HG02943 (cell line): ENCODE results near the gene WTAP.
"Not testable (repeated sequence)": the region's sequence is repeated elsewhere in the genome, so short reads cannot be mapped to it uniquely, and the experiment has no call there.

Experiments used
- ATAC-seq: cut with Tn5 transposase; IDR thresholded peaks from one replicate; pipeline ENCODE4 v1.9.1; 2021; ENCODE audit warnings: mild to moderate bottlenecking, low read depth, moderate library complexity; ENCODE audit not compliant: unreplicated experiment

The WTAP gene

DNA sequence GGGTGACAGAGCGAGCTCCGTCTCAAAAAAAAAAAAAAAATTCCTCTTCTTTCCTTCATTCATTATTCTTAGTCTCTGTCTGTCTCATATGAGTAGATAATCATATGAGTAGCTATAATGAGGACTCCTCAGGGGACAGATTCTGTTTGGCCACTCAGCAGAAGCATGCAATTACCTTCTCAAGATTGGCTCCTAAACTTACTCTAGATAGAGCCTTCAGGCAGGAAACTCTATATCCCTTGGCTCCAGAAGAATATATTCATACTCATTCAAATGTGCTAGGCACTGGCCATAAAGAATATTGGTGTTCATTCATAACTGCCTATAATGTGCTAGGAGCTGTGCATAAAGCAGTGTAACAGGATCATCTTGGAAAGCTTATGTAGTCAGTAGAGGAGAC is 32.3 kb downstream of the WTAP start:
- no peak for ATAC-seq

- ATAC-seq: no peak
Observed at GRCh38 chr6:159760602-159761057, 33.3 kb downstream of the WTAP start.

DNA sequence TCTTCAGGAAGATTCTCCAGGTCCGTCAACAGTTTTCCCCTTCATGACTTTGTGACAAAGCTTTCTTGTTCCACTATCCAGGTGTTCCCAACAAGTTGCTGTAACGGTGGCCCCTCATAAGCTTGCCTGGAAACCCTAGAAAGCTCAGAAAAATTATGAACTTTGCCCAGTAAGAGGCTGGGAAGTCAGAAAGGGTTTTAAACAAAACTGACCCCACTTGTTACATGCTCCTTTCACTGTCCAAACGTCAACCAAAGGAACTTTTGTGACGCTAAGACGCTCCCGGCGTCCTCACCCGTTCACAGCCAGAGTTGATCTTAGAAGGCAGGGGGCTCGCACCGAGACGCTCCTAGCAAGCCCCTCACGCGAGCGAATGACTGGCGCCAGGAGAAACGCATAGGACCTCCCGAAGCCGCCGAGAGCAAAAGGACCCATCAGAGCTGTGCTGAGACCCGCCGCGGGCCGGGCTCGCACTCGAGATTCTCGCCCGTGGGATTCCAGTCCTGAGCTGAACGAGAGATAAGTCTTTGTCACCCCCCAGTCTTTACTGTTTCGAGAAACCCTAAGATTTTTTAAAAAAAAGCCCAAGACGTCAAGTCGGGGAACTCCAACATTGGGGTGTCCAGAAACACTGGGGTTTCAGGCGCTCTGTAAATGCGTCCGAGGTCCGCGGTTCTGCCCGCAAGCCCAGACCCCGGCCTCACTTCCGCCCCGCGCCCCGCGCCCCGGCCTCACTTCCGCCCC is 34.0 kb downstream of the WTAP start:
- peak; percentile 12 for ATAC-seq

- ATAC-seq: peak; percentile 97
Observed at GRCh38 chr6:159761873-159762680, 34.8 kb downstream of the WTAP start, which contains the start of gene ACAT2. Gene ACAT2 (plus strand): TSS chr6:159762045. CDS start chr6:159762088, 43 bp downstream.

- peak; percentile 2 for ATAC-seq
Observed at GRCh38 chr6:159762681-159763293, 35.5 kb downstream of the WTAP start.

GRCh38 chr6:159766906-159767305 is 39.6 kb downstream of the WTAP start:
- no peak for ATAC-seq

GRCh38 chr6:159769470-159769869 is 42.2 kb downstream of the WTAP start:
- ATAC-seq: no peak

DNA sequence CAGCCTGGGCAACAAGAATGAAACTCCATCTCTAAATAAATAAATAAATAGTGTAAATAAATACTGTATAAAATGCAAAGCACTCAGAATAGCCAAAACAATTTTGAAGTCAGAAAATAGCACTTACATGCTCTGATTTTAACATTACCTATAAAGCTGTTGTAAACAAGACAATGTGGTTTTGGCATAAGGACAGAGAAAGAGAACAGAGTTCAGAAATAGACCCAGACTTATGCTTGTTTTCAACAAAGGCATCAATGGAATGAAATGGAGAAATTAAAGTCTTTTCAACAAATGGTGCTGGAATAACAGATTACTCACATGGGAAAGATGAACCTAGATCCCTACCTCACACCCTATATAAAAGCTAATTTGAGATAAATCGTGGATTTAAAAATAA is 44.9 kb downstream of the WTAP start:
- ATAC-seq: no peak

DNA sequence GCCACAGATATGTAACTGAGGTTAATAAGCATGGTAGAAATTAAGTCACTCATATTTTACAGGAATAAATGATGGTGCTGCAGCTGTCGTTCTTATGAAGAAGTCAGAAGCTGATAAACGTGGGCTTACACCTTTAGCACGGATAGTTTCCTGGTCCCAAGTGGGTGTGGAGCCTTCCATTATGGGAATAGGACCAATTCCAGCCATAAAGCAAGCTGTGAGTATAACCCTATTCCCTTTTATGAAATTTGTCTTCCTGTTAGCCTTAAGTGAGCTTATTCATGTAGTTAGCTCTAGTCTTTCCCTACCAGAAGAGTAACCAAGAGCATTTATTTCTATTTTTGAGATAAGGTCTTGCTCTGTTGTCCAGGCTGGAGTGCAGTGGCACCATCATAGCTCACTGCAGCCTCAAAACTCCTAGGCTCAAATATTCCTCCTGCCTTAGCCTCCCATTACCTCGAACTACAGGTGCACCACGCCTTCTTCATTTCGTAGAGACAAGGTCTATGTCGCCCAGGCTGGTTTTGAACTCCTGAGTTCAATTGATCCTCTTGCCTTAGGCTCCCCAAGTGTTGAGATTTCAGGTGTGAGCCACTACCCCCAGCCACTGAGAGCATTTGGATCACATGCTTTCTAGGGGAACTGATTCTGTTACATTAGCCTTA is 50.1 kb downstream of the WTAP start:
- ATAC-seq: no peak

DNA sequence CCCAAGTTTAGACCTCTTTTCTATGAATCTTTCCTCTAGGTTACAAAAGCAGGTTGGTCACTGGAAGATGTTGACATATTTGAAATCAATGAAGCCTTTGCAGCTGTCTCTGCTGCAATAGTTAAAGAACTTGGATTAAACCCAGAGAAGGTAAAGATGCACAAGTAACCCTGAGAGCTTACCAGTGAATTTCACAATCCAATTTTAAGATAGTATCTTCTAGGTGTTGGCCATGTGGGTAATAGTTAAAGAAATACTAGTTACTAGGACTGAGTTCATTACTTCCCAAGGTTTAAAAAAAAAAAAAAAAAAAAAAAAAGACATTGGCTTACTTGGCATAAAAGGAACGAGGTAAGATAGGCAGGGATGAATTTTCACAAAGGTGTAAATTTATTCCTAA is 50.8 kb downstream of the WTAP start:
- no peak for ATAC-seq

DNA sequence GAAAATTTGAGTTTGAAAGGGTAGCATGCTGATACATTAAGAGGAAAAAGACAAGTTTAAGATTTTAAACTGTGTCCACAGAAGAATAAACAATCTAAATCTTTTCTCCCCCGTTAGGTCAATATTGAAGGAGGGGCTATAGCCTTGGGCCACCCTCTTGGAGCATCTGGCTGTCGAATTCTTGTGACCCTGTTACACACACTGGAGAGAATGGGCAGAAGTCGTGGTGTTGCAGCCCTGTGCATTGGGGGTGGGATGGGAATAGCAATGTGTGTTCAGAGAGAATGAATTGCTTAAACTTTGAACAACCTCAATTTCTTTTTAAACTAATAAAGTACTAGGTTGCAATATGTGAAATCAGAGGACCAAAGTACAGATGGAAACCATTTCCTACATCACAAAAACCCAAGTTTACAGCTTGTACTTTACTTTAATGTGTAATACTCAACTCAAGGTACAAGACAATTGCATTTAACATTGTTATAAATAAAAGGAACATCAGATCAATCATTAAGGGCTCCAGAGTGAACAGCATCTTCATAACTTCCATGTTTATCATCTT is 51.3 kb downstream of the WTAP start:
- ATAC-seq: no peak

DNA sequence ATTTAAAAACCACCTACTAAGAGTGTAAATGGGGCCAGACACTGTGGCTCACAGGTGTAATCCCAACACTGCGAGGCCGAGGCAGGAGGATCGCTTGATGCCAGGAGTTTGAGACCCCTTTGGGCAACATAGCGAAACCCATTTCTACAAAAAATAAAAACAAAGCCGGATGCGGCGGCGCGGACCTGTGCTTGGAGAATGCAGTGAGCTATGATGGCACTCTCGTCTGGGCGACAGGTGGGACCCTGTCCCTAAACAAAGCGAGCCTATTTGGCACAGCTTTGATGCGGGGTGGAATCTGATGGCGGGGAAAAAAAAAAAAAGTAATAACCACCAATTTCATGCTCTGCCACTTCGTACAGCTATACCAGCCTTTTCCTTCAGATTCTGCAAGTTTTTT is 61.0 kb downstream of the WTAP start:
- ATAC-seq: no peak

DNA sequence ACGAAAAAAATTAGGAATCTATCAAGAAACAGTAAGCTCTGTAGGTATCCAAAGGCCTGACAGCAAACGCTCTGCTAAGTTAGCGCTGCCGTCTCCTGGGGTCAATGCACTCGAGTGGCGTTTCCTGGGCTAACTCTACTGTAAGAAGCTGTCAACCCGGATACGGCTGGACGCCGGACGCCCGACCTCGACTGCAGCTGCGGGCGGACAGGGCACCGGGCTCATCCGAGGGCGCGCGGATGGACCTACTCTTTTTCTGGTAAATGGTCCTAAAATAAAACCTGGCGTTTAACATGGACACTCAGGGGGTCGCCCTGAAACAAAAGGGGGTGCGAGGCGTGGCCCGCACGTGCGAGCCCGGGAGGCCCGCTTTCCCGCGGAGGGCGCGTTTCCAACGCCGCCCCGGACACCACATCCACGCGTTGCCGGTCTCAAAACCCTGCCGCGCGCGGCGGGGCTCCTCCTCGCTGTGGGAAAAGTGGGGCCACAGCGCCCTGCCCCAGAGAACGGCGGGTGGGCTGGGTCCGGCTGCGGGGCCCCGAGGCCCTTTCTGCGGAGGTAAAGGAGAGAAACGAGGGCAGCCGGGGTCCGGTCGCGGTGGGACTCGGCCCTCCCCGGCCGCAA is 61.6 kb downstream of the WTAP start:
- ATAC-seq: peak; percentile 0

DNA sequence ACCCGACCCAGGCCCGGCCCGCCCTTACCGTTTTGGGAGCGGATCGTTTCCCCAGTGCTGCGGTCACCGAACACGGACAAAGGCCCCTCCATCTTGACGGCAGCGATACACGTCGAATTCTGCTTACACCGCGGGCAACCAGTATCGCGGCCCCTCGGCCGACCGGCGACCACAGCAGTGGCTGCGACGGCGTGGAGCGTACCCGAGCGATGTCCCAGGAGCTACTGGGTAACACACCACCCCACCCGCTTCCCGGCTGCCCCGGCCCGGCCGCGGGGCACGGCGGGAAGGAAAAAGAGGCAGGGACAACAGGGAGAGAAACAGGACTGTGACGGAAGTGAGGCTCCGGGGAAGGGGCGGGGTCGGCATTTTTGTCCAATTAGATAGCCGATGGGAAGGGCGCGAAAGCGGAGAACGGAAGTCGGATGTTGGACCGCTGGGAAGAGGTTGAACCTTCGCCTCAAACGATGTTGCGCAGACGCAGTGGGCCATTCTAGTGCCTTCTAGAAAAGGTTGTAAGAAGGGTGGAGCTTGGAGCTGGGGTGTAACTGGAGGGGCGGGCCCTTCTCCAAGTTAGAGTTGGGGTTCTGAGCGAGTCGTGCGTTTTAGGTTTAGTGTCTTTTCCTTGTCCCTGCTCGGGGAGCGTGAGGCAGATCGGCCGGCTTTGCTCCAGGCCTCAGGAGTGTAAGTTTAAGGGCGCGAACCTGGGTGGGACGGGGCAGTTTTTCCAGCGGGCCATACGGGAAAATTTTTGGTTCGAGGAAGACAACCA is 62.3 kb downstream of the WTAP start, which contains the start of gene TCP1:
Gene TCP1 (minus strand): TSS at position 226 of the 772 bp plus-strand sequence. CDS start 134 bp downstream, at position 92.
- ATAC-seq: peak; percentile 76

GRCh38 chr6:159790149-159790955 is 63.0 kb downstream of the WTAP start, which contains the start of gene MRPL18:
Gene MRPL18 (plus strand): TSS chr6:159790467. CDS start chr6:159790588, 121 bp downstream.
- peak; percentile 88 for ATAC-seq

DNA sequence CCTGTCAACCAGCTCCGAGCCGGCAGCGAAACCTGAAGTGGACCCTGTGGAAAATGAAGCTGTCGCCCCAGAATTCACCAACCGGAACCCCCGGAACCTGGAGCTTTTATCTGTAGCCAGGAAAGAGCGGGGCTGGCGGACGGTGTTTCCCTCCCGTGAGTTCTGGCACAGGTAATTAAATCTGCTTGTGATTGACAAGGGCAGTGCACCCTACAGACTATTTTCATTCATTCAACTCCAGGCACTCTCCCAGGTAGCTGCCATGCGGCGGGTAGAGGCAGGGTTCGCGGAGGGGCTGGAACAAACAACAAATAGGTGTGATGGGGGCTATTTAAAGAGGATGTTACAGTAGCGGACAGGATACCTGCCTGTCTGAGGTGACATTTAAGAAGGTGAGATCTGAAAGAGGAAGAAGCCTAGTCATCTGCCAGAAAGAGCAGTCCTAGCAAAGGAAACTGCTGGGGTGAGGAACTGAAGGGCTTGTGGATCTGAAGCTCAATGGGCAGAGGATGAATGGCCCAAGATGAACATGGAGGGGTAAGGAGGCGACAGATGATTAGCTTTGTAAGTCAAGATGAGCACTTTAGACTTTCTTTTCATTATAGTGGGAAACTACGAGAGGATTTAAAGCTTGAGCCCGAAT is 63.8 kb downstream of the WTAP start:
- no peak for ATAC-seq

DNA sequence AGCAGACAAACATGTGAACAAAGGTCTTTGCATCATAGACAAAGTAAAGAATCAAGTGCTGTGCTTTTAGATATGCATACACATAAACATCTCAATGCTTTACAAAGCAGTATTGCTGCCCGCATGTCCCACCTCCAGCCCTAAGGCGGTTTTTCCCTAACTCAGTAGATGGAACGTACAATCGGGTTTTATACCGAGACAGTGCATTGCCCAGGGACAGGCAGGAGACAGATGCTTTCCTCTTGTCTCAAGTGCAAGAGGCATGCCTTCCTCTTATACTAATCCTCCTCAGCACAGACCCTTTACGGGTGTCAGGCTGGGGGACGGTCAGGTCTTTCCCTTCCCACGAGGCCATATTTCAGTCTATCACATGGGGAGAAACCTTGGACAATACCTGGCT is 67.7 kb downstream of the WTAP start:
- ATAC-seq: not testable (repeated sequence)

- no peak for ATAC-seq
Observed at GRCh38 chr6:159797554-159797953, 70.2 kb downstream of the WTAP start.
